Measurements from ENCODE around the gene OSBPL7. TPM values are rescaled to one million over a fixed set of nuclear protein-coding genes. Genes with fewer than 3 reads are reported as not detected.

Gene OSBPL7, protein sequence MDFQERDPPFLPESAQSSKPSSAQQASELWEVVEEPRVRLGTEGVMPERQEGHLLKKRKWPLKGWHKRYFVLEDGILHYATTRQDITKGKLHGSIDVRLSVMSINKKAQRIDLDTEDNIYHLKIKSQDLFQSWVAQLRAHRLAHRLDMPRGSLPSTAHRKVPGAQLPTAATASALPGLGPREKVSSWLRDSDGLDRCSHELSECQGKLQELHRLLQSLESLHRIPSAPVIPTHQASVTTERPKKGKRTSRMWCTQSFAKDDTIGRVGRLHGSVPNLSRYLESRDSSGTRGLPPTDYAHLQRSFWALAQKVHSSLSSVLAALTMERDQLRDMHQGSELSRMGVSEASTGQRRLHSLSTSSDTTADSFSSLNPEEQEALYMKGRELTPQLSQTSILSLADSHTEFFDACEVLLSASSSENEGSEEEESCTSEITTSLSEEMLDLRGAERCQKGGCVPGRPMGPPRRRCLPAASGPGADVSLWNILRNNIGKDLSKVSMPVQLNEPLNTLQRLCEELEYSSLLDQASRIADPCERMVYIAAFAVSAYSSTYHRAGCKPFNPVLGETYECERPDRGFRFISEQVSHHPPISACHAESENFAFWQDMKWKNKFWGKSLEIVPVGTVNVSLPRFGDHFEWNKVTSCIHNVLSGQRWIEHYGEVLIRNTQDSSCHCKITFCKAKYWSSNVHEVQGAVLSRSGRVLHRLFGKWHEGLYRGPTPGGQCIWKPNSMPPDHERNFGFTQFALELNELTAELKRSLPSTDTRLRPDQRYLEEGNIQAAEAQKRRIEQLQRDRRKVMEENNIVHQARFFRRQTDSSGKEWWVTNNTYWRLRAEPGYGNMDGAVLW
- total RNA-seq (51.0 and 52.5 TPM in 2 replicates), polyA plus RNA-seq (45.0 and 61.3 TPM in 2 replicates), polyA minus RNA-seq (21.3 and 39.0 TPM in 2 replicates)
- total RNA-seq (2013), result 17.1 TPM

GRCh38 chr17:47821424-47822391 is at the start of gene OSBPL7:
TSS of gene OSBPL7 (minus strand) at chr17:47821794. CDS start at chr17:47820278, 1,516 bp downstream.
- Histone ChIP-seq H3K9me3 (ENCODE audit: control extremely low read depth in 1 of 3, control insufficient read depth in 2 of 3, insufficient read depth in 1 of 3, low read length in 2 of 3) (no peaks in the 10 kb centered on the region), H2AFZ (ENCODE audit: insufficient read depth, low read depth, low read length, poor library complexity, severe bottlenecking) (peak within 1 kb of the TSS; percentile 76), H3K27ac (ENCODE audit: low read length in 2 of 2) (peak within 1 kb of the TSS; percentile 51 to 72), H3K79me2 (ENCODE audit: control insufficient read depth, insufficient read depth, low read length) (peaks cover 11% of the 10 kb centered on the region), H4K20me1 (ENCODE audit: control insufficient read depth, insufficient read depth, low read length, poor library complexity, severe bottlenecking) (no peaks in the 10 kb centered on the region), H3K9ac (ENCODE audit: low read length) (peak within 1 kb of the TSS; percentile 86), H3K27me3 (replicated peaks in 1 of 4; ENCODE audit: control extremely low read depth in 1 of 4, control insufficient read depth in 3 of 4, insufficient read depth in 4 of 4, low read length in 3 of 4) (no peaks in the 10 kb centered on the region), H3K4me2 (replicated peaks; ENCODE audit: low read depth, low read length, poor library complexity, severe bottlenecking) (peak within 1 kb of the TSS; percentile 92), H3K4me1 (ENCODE audit: control insufficient read depth in 2 of 2, insufficient read depth in 2 of 2, low read length in 2 of 2) (peaks cover 16 to 23% of the 10 kb centered on the region in 2 donors), H3K4me3 (ENCODE audit: control extremely low read depth in 1 of 5, extremely low read depth in 1 of 5, insufficient read depth in 1 of 5, low read depth in 2 of 5, low read length in 4 of 5) (peak within 1 kb of the TSS; percentile 36 to 92 (median 83)), H3K36me3 (replicated peaks in 1 of 2; ENCODE audit: control extremely low read depth in 1 of 2, control insufficient read depth in 1 of 2, extremely low read depth in 1 of 2, insufficient read depth in 2 of 2, low read length in 1 of 2) (peaks cover 1 to 52% of the 10 kb centered on the region in 2 experiments)
- Mint-ChIP-seq H3K9me3 (ENCODE audit: insufficient read depth) (no peaks in the 10 kb centered on the region), H3K4me3 (peak within 1 kb of the TSS; percentile 97), H3K4me1 (peaks cover 27% of the 10 kb centered on the region), H3K27me3 (no peaks in the 10 kb centered on the region), H3K27ac (peak within 1 kb of the TSS; percentile 87)
- peak; percentile 98 for ATAC-seq (ENCODE audit: low read depth)
- no peak for TF ChIP-seq EZH2 (IDR thresholded peaks at IDR 0.05; ENCODE audit: borderline replicate concordance, insufficient read depth, low read depth, low read length, poor library complexity, severe bottlenecking)
- TF ChIP-seq, protein P1, sequence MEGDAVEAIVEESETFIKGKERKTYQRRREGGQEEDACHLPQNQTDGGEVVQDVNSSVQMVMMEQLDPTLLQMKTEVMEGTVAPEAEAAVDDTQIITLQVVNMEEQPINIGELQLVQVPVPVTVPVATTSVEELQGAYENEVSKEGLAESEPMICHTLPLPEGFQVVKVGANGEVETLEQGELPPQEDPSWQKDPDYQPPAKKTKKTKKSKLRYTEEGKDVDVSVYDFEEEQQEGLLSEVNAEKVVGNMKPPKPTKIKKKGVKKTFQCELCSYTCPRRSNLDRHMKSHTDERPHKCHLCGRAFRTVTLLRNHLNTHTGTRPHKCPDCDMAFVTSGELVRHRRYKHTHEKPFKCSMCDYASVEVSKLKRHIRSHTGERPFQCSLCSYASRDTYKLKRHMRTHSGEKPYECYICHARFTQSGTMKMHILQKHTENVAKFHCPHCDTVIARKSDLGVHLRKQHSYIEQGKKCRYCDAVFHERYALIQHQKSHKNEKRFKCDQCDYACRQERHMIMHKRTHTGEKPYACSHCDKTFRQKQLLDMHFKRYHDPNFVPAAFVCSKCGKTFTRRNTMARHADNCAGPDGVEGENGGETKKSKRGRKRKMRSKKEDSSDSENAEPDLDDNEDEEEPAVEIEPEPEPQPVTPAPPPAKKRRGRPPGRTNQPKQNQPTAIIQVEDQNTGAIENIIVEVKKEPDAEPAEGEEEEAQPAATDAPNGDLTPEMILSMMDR (IDR thresholded peaks at IDR 0.05), result no peak
- intact Hi-C loops (cut with micrococcal nuclease), result loop anchor here (1.0 kb wide), 1 partner anchor 10 kb away; the partner anchor contains the start of genes LRRC46 and MRPL10
- peak; percentile 80 for DNase-seq
- POLR2A ChIA-PET, result interaction anchor here (0.9 to 2.3 kb wide), 2 partner anchors 10 to 74 kb away, joined by 3 to 13 read pairs; partner anchors contain the start of genes LRRC46 and MRPL10
- CTCF ChIA-PET, result interaction anchor here (0.6 to 1.4 kb wide), 9 partner anchors 9 to 287 kb away, joined by 3 to 7 read pairs (median 3); partner anchors contain the start of genes CDK5RAP3, LRRC46, MRPL10 and SCRN2
- WGBS (ENCODE audit: insufficient coverage), result 0% methylated on average over 10 of the region's 21 CpGs
